GM23338 (cell line): Measurements from ENCODE around the gene FHDC1. TPM values are rescaled to one million over a fixed set of nuclear protein-coding genes. Genes with fewer than 3 reads are reported as not detected.

ENCODE experiments used
- CREB1 ChIP-seq: fragments of 250-450 bp; sonication (Bioruptor Pico); IDR thresholded peaks from 2 replicates; pipeline ENCODE4 v1.5.0; 2020; ENCODE audit warnings: low read depth, mild to moderate bottlenecking, moderate library complexity
- polyA plus RNA-seq: library from polyadenylated mRNA; unstranded; fragments of >200 nt; fragmentation: Nextera tagmentation; extraction: Ambion mirVana; gene quantifications from 2 replicates; pipeline ENCODE4 v1.2.1, GENCODE V29; 2016
- total RNA-seq: library from RNA; depleted of rRNA; stranded (reverse); fragments of >200 nt; shearing (Covaris generic); gene quantifications from 2 replicates; pipeline ENCODE4 v1.2.3, GENCODE V29; 2014
- TF ChIP-seq, protein P1 (sequence below): IDR thresholded peaks from one replicate; pipeline ENCODE4 v1.6.1; 2018; ENCODE audit warnings: antibody characterized with exemption; ENCODE audit not compliant: unreplicated experiment
- TF ChIP-seq, protein P2 (sequence below): IDR thresholded peaks from 2 replicates; pipeline ENCODE4 v1.6.1; 2016; ENCODE audit warnings: antibody characterized with exemption
- TF ChIP-seq, protein P3 (sequence below): fragments of 250-450 bp; sonication (Bioruptor Pico); IDR thresholded peaks from 2 replicates; pipeline ENCODE4 v1.5.0; 2020; ENCODE audit warnings: mild to moderate bottlenecking, moderate library complexity

The FHDC1 gene
- total and polyA plus RNA-seq, 2 experiments from 2014 or later = 9.5 to 22.8 TPM

DNA sequence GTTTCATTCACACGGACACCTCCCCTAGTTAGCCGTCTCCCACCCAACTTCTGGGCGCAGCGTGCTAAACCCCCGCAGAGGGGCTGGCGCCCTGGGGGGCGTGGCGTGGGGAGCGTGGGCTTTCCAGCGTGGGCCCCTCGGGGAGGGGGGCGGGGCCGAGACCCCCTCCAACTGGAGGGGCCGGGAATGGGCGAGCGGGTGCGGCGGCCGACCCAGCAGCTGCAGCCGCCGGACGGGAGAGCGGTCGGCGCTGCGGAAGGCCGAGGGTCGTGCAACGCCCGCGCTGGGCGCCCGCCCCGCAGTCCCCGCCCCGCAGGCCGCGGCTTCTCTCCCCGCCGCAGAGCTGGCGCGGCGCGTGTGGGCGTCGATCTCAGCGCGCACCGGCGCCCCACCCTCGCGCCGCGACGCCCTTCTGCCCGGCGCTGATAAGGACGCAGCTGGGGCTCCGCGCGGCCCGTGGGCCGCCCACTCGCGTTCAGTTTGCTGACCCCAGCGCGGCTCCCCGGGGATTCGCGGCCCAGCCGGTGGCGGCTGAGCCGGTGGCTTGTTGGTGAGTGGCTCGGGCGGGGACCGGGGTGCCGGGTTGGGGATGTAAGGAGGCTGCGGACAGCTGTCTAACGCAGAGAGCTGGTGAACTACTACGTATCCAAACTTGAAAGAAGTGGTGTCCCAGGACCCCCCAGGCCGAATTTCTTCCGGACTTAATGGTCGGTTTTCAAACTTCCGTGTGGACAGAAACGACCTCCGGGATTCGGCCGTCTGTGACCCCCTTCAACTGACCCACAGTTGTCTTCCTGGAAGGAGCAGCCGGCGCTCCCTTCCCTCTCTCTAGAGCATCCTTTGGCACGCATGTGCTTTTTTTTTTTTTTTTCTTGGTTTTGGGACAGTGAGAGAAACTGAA, 1.5 kb downstream of the FHDC1 start (continued):
- TF ChIP-seq, protein P1, sequence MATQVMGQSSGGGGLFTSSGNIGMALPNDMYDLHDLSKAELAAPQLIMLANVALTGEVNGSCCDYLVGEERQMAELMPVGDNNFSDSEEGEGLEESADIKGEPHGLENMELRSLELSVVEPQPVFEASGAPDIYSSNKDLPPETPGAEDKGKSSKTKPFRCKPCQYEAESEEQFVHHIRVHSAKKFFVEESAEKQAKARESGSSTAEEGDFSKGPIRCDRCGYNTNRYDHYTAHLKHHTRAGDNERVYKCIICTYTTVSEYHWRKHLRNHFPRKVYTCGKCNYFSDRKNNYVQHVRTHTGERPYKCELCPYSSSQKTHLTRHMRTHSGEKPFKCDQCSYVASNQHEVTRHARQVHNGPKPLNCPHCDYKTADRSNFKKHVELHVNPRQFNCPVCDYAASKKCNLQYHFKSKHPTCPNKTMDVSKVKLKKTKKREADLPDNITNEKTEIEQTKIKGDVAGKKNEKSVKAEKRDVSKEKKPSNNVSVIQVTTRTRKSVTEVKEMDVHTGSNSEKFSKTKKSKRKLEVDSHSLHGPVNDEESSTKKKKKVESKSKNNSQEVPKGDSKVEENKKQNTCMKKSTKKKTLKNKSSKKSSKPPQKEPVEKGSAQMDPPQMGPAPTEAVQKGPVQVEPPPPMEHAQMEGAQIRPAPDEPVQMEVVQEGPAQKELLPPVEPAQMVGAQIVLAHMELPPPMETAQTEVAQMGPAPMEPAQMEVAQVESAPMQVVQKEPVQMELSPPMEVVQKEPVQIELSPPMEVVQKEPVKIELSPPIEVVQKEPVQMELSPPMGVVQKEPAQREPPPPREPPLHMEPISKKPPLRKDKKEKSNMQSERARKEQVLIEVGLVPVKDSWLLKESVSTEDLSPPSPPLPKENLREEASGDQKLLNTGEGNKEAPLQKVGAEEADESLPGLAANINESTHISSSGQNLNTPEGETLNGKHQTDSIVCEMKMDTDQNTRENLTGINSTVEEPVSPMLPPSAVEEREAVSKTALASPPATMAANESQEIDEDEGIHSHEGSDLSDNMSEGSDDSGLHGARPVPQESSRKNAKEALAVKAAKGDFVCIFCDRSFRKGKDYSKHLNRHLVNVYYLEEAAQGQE = no peak
- TF ChIP-seq CREB1 (CRISPR knock-in tag) = no peak
- TF ChIP-seq, protein P2, sequence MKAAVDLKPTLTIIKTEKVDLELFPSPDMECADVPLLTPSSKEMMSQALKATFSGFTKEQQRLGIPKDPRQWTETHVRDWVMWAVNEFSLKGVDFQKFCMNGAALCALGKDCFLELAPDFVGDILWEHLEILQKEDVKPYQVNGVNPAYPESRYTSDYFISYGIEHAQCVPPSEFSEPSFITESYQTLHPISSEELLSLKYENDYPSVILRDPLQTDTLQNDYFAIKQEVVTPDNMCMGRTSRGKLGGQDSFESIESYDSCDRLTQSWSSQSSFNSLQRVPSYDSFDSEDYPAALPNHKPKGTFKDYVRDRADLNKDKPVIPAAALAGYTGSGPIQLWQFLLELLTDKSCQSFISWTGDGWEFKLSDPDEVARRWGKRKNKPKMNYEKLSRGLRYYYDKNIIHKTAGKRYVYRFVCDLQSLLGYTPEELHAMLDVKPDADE = no peak
- TF ChIP-seq, protein P3, sequence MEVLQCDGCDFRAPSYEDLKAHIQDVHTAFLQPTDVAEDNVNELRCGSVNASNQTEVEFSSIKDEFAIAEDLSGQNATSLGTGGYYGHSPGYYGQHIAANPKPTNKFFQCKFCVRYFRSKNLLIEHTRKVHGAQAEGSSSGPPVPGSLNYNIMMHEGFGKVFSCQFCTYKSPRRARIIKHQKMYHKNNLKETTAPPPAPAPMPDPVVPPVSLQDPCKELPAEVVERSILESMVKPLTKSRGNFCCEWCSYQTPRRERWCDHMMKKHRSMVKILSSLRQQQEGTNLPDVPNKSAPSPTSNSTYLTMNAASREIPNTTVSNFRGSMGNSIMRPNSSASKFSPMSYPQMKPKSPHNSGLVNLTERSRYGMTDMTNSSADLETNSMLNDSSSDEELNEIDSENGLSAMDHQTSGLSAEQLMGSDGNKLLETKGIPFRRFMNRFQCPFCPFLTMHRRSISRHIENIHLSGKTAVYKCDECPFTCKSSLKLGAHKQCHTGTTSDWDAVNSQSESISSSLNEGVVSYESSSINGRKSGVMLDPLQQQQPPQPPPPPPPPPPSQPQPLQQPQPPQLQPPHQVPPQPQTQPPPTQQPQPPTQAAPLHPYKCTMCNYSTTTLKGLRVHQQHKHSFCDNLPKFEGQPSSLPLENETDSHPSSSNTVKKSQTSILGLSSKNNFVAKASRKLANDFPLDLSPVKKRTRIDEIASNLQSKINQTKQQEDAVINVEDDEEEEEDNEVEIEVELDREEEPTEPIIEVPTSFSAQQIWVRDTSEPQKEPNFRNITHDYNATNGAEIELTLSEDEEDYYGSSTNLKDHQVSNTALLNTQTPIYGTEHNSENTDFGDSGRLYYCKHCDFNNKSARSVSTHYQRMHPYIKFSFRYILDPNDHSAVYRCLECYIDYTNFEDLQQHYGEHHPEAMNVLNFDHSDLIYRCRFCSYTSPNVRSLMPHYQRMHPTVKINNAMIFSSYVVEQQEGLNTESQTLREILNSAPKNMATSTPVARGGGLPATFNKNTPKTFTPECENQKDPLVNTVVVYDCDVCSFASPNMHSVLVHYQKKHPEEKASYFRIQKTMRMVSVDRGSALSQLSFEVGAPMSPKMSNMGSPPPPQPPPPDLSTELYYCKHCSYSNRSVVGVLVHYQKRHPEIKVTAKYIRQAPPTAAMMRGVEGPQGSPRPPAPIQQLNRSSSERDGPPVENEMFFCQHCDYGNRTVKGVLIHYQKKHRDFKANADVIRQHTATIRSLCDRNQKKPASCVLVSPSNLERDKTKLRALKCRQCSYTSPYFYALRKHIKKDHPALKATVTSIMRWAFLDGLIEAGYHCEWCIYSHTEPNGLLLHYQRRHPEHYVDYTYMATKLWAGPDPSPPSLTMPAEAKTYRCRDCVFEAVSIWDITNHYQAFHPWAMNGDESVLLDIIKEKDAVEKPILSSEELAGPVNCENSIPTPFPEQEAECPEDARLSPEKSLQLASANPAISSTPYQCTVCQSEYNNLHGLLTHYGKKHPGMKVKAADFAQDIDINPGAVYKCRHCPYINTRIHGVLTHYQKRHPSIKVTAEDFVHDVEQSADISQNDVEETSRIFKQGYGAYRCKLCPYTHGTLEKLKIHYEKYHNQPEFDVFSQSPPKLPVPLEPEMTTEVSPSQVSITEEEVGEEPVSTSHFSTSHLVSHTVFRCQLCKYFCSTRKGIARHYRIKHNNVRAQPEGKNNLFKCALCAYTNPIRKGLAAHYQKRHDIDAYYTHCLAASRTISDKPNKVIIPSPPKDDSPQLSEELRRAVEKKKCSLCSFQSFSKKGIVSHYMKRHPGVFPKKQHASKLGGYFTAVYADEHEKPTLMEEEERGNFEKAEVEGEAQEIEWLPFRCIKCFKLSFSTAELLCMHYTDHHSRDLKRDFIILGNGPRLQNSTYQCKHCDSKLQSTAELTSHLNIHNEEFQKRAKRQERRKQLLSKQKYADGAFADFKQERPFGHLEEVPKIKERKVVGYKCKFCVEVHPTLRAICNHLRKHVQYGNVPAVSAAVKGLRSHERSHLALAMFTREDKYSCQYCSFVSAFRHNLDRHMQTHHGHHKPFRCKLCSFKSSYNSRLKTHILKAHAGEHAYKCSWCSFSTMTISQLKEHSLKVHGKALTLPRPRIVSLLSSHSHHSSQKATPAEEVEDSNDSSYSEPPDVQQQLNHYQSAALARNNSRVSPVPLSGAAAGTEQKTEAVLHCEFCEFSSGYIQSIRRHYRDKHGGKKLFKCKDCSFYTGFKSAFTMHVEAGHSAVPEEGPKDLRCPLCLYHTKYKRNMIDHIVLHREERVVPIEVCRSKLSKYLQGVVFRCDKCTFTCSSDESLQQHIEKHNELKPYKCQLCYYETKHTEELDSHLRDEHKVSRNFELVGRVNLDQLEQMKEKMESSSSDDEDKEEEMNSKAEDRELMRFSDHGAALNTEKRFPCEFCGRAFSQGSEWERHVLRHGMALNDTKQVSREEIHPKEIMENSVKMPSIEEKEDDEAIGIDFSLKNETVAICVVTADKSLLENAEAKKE (CRISPR knock-in tag) = no peak
